DMS153 treated with DMSO at 0.1 percent for 48 hours (cell line): ENCODE data around the gene TPP1.
A peak's percentile ranks its signal among the peaks of the same experiment; 100 is the strongest.

Experiments
- DNase-seq: peaks from one replicate; lab custom pipeline; 2025; ENCODE audit not compliant: unreplicated experiment; lab: John Stamatoyannopoulos, UW

Gene TPP1

GRCh38 chr11:6647836-6648235 is 28.6 kb upstream of the TPP1 start:
- DNase-seq = no peak

GRCh38 chr11:6646918-6647679 is 27.9 kb upstream of the TPP1 start:
- no peak for DNase-seq

GRCh38 chr11:6646576-6646917 is 27.3 kb upstream of the TPP1 start:
- no peak for DNase-seq

DNA sequence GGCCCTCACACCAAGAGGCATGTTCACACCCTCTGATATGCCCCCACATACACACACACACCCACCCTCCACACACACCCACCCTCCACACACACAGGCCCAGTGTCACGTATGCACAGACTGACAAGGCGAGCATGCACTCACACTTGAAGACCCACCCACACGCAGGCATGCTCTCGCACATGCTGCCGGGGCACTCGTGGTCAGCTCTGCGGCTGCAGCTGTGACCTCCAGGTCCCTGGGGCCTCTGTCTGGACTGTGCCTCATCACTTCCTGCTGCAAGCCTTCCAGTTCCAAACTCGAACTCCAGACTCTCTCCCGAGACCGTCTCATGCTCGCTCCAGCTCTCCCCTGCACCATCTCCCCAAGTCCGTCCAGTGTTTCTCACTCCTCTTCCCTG is 26.8 kb upstream of the TPP1 start:
- DNase-seq = no peak

- DNase-seq = no peak
Observed at GRCh38 chr11:6642957-6643356, 23.7 kb upstream of the TPP1 start.

DNA sequence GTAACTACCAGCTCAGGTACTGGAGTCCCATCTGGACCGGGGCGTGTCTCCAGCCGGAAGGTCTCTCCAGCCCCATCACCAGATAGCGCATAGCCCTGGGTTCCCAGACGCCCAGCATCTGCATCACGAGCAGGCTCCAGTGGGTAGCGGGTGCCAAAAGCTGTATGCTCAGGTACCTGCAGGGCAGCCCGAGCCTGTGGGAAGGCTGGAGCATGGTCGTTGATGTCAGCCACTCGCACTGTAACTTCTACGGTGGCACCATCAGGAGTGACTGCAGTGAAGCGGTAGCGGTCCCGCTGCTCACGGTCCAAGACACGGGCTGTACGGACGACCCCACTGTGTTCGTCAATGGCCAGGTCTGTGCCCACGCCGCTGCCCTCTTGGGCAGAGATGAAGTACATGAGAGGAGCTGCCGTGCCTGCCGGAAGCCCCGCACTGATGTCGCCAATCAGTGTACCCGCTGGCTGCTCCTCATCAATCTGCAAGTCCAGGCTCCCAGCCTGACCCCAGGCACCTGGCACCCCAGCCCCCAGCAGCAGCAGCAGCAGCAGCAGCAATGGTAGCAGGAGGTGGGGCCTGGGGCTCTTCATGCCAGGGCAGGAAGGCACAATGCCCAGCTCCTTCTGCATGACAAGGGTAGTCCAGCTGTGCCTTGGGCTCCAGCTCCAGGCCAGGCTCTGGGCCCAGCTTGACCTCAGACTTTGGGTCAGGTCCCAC is 21.9 kb upstream of the TPP1 start:
- no peak for DNase-seq

DNA sequence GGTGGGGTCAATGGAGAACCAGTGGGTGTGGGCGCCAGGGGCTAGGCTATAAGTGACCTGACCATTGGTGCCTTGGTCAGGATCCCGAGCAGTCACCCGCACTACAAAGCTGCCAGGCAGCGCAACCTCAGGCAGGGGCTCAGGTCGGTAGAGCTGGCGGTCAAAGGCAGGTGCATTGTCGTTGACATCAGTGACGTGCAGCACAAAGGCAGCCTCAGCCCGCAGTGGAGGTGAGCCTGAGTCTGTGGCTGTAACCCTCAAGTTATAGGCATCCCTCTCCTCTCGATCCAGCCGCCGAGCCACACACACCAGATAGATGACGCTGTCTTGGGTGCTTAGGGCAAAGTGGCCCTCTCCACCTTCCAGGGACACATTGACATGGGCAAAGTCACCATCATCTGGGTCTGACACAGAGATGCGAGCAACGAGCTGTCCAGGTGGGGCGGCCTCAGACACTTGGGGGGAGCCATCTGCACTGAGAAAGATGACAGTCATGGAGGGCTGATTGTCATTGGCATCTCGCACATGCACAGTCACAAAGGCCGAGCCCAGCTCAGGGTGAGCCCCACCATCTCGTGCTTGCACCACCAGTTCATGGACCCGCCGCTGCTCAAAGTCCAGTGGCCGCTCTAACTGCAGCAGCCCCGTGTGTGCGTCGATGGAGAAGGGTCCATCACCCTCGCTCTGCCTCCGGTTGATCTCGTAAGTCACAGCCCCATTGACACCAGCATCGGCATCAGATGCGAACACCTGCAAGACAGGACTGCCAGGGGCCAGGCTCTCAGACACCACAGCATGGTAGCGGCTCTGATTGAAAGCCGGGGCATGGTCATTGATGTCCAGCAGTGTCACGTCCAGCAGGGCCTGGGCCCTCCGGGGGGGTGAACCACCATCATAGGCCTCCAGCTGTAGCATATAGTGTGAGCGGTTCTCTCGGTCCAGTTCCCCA is 21.1 kb upstream of the TPP1 start:
- no peak for DNase-seq

- DNase-seq = no peak
Observed at GRCh38 chr11:6638429-6638828, 19.2 kb upstream of the TPP1 start.

GRCh38 chr11:6637871-6638270 is 18.6 kb upstream of the TPP1 start:
- no peak for DNase-seq

DNA sequence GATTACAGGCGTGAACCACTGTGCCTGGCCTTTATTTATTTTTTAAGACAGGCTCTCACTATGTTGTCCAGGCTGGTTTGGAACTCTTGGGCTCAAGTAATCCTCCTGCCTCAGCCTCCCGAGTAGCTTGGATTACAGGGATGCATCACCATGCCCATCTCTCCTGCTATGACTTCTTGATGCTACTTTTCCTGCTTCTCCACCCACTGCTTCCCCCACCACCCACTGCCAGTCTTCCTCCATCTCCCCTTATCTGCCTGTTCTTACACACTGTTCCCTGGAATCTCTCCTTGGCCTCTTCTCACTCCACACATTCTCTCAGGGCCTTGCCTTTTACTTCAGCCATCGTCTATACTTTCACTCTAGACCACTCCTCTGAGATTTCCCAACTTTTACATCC is 17.3 kb upstream of the TPP1 start:
- DNase-seq = no peak

DNA sequence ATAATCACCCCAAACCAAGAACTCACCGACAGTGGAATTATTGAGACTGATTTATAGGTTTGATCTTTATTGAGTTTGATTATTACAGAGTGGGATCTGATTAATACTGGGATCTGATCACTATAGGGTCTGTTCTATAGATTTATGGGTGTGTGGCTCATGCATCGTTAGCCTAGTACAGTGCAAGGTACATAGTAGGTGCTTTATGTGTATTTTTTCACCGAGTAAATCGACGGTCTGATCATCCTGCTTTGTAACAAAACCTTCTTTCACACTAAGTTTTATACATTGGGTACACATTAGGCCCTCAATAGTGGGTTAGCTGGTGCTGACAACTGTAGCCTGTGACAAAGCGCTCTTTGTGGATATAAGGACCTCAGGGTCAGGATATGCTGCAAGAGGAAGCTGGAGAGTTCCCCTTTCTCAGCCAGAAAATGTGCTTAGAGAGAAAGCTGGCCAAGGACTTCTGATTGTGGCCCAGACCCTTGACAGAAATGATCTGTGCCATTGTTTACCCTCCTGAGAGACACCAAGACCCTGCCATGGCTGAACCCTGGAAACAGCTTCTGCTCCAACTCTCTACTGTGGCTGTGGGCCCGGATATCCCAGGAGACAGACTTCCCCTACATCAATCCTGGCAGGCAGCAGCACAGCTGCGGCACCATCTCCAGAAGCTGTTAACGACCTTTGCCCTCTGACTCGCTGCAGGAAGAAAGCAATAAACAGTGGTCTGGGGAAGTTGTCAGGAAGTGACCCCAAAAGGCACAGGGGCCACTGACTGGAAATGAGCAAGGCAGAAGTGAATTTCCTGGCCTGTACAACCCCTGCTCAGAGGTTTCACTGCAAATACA is 16.1 kb upstream of the TPP1 start:
- no peak for DNase-seq

- no peak for DNase-seq
Observed at GRCh38 chr11:6634534-6634933, 15.3 kb upstream of the TPP1 start.

DNA sequence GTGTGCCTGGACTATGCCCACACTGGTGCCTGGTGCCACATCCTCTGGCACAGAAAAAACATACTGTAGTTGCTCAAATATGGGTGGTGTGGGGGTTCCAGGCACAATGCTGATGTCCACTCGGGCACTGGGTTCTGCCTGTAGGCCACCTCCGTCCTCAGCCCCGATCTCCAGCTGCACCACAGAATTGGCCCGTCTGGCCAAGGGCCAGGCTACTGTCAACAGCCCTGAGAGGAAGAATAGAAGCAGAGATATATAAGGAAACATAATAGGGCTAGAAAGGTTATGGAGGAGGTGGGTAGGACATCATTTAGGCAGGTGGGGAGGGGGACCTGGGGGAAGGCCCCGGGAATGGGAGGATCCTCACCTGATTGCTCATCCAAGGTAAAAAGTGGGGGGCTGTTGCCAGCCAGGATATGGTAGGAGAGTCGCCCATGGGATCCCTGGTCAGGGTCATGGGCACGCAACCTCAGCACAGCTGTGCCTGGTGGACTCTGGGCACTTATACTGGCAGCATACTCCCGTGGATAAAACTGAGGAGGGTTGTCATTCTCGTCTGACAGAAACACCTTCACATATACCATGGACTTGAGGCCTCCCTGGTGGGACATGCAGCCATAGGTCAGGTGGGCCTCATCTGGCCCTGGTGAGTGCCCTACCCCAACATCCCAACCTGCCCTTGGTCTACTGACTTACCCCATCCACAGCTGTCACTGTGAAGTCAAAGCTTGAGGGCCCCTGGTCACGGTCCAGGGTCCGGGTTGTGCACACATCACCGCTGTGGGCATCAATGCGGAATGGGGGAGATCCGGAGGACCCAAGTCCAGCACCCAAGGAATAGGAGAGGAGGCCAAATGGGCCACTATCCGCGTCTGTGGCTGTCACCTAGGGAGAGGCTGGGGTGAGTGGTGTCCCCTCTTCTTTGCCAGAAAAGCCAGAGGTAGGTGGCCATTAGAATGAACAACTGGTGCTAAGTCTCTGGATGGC is 14.5 kb upstream of the TPP1 start:
- no peak for DNase-seq

DNA sequence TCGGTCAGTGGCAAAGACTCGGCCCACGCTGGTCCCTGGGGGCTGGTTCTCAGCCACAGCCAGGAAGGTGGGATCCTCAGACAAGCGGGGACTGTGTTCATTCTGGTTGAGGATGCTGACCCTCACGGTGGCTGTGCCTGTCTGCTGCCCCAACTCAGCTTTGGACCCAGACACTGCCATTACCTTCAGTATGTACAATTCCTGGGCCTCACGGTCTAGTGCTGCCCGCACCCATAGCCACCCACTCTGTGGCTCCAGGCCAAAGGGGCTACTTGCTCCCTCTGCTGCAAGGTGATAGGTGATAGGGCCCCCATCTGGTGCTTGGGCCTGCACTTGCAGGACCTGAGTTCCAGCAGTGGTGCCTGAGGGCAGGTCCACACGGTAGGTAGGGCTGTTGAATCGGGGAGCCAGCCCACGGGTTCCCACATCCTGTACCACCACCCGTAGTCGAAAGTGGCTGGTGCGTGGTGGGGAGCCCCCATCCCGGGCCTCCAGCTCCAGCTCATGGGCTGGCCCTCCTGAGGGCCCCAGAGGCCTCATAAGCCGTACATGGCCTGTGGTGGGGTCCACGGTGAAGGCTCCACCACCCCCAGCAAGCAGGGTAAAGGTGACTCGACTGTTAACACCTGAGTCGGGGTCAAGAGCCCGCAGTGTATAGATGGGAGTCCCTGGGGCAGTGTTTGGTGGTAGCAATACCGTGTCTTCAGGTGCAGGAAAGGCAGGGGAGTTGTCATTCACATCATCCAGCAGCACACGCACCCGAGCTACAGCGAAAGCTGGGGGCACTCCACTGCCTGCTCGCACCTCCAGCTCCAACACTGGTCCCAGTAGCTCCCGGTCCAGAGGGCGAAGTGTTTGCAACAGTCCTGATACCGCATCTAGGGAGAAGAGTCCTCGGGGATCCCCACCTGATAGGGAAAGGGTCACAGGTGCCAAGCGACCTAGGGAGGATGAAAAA is 13.2 kb upstream of the TPP1 start:
- no peak for DNase-seq

DNA sequence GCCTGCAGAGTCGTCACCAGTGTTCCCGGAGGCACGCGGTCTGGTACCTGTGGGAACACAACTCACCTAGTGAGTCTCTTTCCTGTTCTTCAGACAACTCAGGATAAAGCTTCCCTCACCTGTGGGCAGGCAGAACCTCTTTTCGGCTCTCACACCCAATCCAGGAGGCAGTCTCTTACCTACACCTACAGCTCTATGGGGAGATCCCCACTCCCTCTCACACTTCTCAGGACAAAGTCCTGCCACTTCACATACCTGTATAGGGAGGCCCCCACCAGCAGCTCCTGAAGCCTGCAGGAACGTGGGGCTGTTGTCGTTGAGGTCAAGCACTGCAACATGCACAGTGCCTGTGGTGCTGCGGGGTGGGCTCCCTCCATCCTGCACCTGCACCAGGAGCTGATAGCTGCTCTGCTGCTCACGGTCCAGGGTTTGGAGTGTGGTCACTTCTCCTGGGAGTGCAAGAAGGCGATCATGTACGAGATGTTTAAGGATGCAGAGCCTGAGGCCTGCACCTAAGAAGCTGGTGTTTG is 12.2 kb upstream of the TPP1 start:
- no peak for DNase-seq

- DNase-seq = no peak
Observed at GRCh38 chr11:6630632-6631291, 11.5 kb upstream of the TPP1 start.

DNA sequence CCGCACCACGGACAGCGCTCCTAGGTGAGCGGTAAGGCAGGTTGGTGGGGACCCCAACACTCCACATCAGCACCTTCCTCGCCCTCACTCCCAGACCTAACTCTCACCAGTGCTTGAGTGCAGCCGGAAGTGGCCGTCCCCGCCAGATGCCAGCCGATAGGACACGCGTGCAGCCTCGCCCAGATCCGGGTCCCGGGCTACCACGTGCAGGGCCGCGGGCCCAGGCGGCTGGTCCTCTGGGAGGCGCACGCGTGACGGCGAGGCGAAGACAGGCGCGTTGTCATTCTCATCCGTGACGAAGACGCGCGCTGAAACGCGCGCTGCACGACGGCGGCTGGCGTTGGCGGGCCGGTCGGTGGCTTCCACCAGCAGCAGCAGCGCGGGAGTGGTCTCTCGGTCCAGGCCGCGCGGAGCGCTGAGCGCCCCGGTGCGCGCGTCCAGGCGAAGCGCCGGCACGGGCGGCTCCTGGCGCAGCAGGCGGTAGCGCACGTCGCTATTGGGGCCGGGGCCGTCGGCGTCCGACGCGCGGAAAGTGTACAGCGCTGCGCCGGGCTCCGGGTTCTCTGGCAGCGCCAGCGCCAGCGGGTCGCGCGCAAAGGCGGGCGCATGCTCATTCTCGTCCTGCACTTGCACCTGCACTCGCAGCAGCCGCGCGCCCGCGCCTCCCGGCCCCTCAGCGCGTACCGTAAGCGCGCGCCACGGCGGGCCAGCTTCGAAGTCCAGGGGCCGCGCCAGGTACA is 10.8 kb upstream of the TPP1 start:
- DNase-seq = peak; percentile 17
